KG1 (cell line): Measurements from ENCODE around the gene GDPGP1.
"Not testable (repeated sequence)": the region's sequence is repeated elsewhere in the genome, so short reads cannot be mapped to it uniquely, and the experiment has no call there.

ENCODE experiments used
- DNase-seq: peaks from one replicate; lab custom pipeline; 2025; lab: John Stamatoyannopoulos, UW

The GDPGP1 gene

GRCh38 chr15:90261811-90262210, 27.8 kb downstream of the GDPGP1 start:
- no peak for DNase-seq

GRCh38 chr15:90262426-90262825, 28.4 kb downstream of the GDPGP1 start:
- DNase-seq = no peak

- DNase-seq = no peak
Observed at GRCh38 chr15:90264671-90265070, 30.7 kb downstream of the GDPGP1 start.

GRCh38 chr15:90265271-90266060, 31.5 kb downstream of the GDPGP1 start, which contains the start of gene NGRN:
NGRN (plus strand) TSS chr15:90265672; CDS start chr15:90265713, 41 bp downstream.
- DNase-seq = peak; percentile 80

DNA sequence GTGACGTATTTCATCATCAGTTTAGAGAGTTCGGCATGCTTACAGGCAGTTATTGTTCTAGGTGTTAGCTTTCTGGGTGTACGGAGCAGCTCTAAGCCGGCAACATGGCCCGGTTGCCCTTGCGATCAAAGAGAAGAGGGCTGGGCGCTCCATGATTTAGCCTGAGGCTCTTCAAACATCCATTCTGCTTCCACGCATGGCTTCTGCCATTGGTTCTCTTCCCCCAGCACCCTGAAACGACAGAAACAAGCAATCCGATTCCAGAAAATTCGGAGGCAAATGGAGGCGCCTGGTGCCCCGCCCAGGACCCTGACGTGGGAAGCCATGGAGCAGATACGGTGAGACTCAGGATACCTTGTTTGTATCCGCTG, 32.0 kb downstream of the GDPGP1 start:
- no peak for DNase-seq

DNA sequence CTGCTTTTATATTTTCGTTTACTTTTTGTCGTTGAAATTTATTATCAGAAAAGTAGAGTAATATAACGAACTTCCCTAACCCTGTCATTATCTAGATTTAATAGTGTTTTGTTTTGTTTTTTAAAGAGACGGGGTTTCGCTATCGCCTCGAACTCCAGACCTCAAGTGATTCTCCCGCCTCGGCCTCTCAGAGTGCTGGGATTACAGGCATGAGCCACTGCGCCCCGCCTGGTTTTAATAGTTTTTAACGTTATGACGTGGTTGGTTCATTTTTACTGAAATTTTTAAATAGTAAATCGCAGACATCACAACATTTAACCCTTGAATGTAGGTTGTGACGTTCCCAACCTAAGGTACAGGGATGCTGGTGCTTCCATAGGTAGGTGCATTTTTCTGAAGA, 32.5 kb downstream of the GDPGP1 start:
- no peak for DNase-seq

DNA sequence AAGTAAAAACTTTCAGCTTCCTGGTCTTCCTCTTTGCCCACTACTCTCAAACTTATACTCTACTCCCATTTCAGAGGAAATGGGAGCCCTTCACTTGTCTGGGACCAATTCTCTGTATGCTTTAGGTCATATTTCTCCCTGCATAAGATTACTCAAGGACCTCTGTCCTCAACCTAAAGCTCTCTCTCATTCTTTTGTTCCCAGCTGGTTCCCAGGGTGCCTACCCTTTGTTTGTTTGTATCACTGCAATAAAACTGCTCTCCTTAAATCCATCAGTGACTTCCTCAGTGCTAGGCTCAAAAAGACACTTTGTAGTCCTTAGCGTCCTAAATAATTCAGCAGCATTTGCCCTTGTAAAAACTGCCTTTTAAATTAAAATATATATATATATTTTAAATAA, 34.4 kb downstream of the GDPGP1 start:
- no peak for DNase-seq

- no peak for DNase-seq
Observed at GRCh38 chr15:90270502-90271150, 36.6 kb downstream of the GDPGP1 start.

GRCh38 chr15:90271459-90272166, 37.6 kb downstream of the GDPGP1 start:
- no peak for DNase-seq

DNA sequence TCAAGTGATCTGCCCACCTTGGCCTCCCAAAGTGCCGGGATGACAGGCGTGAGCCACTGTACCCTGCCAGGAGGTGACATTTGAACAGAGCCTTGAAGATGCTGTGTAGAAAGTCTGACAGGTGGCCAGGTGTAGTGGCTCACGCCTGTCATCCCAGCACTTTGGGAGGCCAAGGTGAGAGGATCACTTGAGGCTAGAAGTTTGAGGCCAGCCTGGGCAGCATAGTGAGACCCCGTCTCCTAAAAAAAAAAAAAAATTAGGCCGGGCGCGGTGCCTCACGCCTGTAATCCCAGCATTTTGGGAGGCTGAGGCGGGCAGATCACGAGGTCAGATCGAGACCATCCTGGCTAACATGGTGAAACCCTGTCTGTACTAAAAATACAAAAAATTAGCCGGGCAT, 44.5 kb downstream of the GDPGP1 start:
- DNase-seq = not testable (repeated sequence)

GRCh38 chr15:90280743-90281142, 46.7 kb downstream of the GDPGP1 start:
- DNase-seq = not testable (repeated sequence)

DNA sequence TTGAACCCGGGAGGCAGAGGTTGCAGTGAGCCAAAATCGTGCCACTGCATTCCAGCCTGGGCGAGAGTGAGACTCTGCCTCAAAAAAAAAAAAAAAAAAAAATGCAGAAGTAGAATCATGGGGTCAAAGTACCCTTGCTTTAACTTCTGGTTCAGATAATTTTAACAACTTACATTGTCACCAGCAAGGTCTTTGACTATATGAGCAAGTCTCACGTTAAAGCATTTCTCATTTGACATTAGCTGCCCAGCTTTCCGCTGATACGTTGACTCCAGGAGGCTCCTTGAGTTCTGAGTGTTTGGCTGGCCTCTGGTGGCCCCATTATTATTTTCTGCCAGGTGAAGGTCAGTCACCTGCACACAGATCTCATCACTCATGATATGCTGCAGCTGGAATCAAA, 47.6 kb downstream of the GDPGP1 start:
- DNase-seq = not testable (repeated sequence)

DNA sequence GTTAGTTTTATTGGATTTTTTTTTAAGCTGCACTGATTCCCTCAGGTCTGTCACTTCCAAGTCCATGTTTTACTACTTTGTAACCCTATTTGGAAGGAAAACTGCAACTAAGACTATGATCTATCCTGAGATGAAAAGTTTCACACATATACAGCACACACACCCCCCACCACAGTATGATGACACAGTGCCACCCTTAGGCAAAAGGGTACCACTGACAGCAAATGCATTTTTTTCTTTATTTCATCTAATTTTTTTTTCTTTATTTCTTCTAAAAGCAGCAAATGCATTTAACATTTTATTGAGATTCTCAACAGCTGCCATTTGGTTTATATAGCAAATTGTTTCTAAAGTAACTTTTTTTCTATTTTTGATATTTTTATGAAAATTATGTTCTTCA, 52.7 kb downstream of the GDPGP1 start:
- no peak for DNase-seq

DNA sequence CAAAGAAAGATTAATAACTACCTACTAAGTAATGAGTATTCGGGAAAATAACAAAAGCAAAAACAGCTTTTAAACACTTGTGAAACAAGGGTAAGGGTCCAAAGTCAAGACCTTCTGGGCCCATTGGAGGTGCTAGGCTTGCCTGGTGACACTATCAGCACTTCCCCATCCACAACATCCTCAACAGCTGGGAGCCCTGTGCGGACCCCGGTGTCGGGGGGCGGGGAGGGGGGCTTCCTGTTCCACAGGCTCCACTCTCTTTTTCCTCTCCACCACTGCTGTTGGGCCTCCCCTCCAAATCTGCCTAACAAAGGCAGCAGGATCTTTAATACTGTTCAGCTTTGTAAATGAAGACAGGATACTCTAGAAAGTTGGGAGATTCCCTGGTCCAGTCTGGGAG, 53.1 kb downstream of the GDPGP1 start:
- no peak for DNase-seq

DNA sequence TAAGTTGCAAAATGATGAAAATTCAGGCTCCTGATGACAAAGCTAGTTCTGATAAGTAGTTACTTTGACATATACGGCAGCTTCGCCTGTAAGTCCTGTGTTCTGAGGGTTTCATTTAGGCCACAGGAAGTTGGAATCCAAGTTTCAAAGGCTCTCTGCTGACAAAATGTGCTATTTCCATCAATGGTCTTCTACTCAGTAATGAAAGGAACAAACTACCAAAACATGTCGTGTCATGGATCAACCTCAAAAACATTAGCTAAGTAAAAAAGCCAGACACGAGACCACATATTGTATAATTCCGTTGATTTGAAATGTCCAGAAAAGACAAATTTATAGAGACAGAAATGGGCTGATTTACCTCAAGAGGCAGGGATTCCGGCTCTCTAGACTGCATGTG, 53.9 kb downstream of the GDPGP1 start:
- DNase-seq = no peak

- DNase-seq = no peak
Observed at GRCh38 chr15:90291679-90292356, 57.8 kb downstream of the GDPGP1 start.

DNA sequence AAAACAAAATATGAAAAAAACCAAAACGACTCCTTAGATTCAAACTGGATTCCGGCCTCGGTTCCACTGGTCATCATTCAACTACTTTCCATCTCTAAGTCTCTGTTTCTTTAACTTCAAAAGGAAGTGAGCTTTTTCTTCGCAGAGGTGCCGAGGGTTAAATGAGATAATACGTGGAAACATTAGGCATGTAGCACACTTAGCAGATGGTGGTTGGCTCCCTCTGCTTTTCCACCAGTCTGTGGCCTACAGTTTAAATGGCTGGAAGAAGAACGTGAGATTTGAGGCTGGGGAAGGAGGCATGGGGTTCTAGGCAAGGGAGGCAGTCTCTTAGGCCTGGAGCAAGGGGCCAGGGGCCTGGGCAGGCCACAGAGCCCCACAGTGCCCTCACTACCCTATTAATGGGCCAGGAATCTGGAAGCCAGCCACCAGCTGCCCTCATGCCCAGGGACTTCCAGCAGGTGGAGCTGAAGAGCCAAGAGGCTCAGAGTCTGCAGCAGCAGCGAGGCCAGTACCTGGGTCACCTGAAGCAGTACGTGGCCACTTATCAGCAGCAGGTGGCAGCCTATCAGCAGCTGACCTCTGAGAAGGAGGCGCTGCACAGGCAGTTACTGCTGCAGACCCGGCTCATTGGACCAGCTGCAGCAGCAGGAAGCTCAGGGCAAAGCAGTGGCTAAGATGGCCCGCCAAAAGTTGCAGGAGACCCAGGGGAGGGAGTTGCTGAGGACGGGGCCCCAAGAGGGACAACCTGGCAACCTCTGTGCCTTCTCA, 59.2 kb downstream of the GDPGP1 start:
- DNase-seq = peak; percentile 43

DNA sequence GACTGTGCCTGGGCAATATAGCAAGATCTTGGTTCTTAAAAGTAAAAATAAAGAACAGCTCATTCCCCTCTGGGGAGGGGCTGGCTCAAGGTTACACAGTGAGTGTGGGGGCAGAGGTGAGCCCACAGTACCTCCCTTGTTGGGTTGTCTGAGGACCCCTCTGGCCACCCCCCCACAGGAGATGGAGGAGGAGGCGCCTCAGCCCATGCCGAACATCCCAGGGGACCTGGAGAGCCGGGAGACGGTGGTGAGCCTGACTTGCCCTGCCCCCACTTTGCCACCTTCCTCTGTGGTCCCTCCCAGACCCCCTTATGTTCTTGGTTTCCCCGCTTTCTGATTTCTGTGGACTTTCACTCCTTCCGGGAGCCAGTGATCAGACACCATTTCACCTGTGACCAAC, 60.1 kb downstream of the GDPGP1 start:
- no peak for DNase-seq

- DNase-seq = no peak
Observed at GRCh38 chr15:90294601-90295269, 60.7 kb downstream of the GDPGP1 start.

GRCh38 chr15:90295270-90295648, 61.2 kb downstream of the GDPGP1 start:
- no peak for DNase-seq
